HUES48 (cell line): ENCODE data around the gene EFL1.
A peak's percentile ranks its signal among the peaks of the same experiment; 100 is the strongest.
"Not testable (repeated sequence)": the region's sequence is repeated elsewhere in the genome, so short reads cannot be mapped to it uniquely, and the experiment has no call there.

Experiments
- H3K27ac ChIP-seq: one replicate; pipeline ENCODE4 v1.7.0; 2013; ENCODE audit warnings: low read depth, low read length, inconsistent platforms
- H3K27me3 ChIP-seq: 2 replicates; pipeline ENCODE4 v1.6.1; 2013; ENCODE audit warnings: mild to moderate bottlenecking, low read length; ENCODE audit not compliant: control insufficient read depth, insufficient read depth
- H3K36me3 ChIP-seq: 2 replicates; pipeline ENCODE4 v1.6.1; 2013; ENCODE audit warnings: low read length; ENCODE audit not compliant: control insufficient read depth, insufficient read depth
- H3K4me1 ChIP-seq: 2 replicates; pipeline ENCODE4 v1.6.1; 2013; ENCODE audit warnings: mild to moderate bottlenecking, low read length; ENCODE audit not compliant: control insufficient read depth, insufficient read depth
- H3K4me3 ChIP-seq: 2 replicates; pipeline ENCODE4 v1.5.1; 2013; ENCODE audit warnings: mild to moderate bottlenecking, low read depth, low read length
- H3K9ac ChIP-seq: 2 replicates; pipeline ENCODE4 v1.6.1; 2013; ENCODE audit warnings: mild to moderate bottlenecking, low read depth, low read length, moderate library complexity
- H3K9me3 ChIP-seq: 2 replicates; pipeline ENCODE4 v1.6.1; 2013; ENCODE audit warnings: low read length; ENCODE audit not compliant: control insufficient read depth, insufficient read depth

Gene EFL1

GRCh38 chr15:82275410-82275809 lies 12.9 kb upstream of the EFL1 start:
- peaks cover 17% of the 10 kb centered on the region for H3K9me3 ChIP-seq
- no peak overlapping the region for H3K9ac ChIP-seq
- H3K4me3 ChIP-seq = no peak overlapping the region
- H3K27me3 ChIP-seq = no peaks in the 10 kb centered on the region
- H3K36me3 ChIP-seq = no peaks in the 10 kb centered on the region
- no peak overlapping the region for H3K27ac ChIP-seq
- no peaks in the 10 kb centered on the region for H3K4me1 ChIP-seq

GRCh38 chr15:82272154-82272553 lies 9.6 kb upstream of the EFL1 start:
- H3K36me3 ChIP-seq = no peaks in the 10 kb centered on the region
- H3K27ac ChIP-seq = no peak overlapping the region
- peaks cover 17% of the 10 kb centered on the region for H3K9me3 ChIP-seq
- no peak overlapping the region for H3K4me3 ChIP-seq
- no peaks in the 10 kb centered on the region for H3K27me3 ChIP-seq
- H3K4me1 ChIP-seq = peaks cover 25% of the 10 kb centered on the region
- H3K9ac ChIP-seq = no peak overlapping the region

DNA sequence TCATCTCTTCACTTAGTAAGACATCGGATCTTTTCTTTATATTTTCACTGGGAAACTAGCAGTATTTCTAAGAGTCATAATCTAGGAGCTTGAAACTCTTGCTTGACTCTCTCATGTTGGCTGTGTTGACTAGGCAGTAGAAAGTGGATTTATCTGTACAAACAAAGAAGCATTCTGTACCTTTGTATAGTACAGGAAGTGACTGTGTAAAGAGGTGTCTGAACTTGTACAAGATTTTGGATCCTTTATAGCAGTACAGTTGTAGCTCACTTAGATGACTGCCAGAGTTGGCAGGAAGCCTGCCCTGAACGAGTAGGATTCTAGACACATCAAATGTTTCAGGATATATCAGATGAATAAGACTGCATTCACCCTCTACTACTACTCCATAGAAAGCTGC lies 5.9 kb upstream of the EFL1 start:
- H3K27me3 ChIP-seq, H3K36me3 ChIP-seq, H3K9me3 ChIP-seq, H3K4me3 ChIP-seq, H3K9ac ChIP-seq, H3K27ac ChIP-seq: not testable (repeated sequence)
- peaks cover 42% of the 10 kb centered on the region for H3K4me1 ChIP-seq

GRCh38 chr15:82267137-82267536 lies 4.6 kb upstream of the EFL1 start:
- Histone ChIP-seq H3K4me3 (peak overlapping the region; percentile 30; the same call in 1 of the 2 replicates), H3K27ac (peak overlapping the region; percentile 66), H3K4me1 (peaks cover 45% of the 10 kb centered on the region)
- not testable (repeated sequence) for H3K36me3 ChIP-seq, H3K27me3 ChIP-seq, H3K9me3 ChIP-seq, H3K9ac ChIP-seq

GRCh38 chr15:82263350-82263749 lies 816 bp upstream of the EFL1 start:
- peak overlapping the region; percentile 83 for H3K4me3 ChIP-seq
- no peaks in the 10 kb centered on the region for H3K9me3 ChIP-seq
- H3K27ac ChIP-seq = peak overlapping the region; percentile 83
- H3K4me1 ChIP-seq = peaks cover 35% of the 10 kb centered on the region
- peaks cover 22% of the 10 kb centered on the region for H3K36me3 ChIP-seq
- H3K9ac ChIP-seq = no peak overlapping the region
- H3K27me3 ChIP-seq = no peaks in the 10 kb centered on the region

DNA sequence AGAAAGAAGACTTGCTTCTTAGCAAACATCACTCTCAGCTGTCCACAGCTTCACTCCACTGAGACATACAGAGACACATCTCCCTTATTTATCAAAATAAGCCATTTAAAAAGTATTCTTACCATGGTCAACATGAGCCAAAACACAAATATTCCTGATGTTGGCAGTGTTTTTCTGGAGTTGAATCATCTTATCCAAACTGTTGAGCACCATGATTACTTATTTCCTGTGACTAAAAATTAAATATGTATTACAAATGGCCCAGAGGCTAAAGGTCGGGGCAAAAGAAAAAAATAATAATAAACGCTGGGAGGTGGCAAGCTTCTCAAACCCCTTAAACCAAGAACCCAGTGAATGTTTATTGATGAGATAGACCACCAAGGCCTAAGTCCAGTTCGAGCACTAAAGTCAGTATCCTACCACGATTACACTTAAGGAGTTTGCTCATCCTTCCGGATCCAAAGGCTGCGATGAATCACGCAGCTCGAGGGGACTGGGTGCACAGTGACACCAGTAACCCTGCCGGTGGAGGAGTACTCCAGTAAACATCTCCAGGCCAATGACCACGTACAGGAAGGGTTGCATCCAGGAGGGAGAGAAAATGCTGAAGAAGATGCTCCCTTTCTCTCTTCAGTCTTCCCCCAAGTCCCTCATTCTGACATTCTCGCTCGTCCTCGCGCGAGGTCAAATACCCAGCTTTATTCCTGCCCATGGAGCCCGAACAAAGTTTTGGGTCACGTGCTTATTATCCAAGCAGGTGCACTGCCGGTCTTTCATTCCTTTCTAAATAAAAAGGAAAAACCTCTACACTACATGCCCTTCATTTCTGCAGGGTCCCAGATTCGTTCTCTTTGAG lies 740 bp downstream of the EFL1 start:
- peak overlapping the region; percentile 83 for H3K4me3 ChIP-seq
- peak overlapping the region; percentile 33; the same call in 1 of the 2 replicates for H3K9ac ChIP-seq
- peaks cover 38% of the 10 kb centered on the region for H3K36me3 ChIP-seq
- not testable (repeated sequence) for H3K9me3 ChIP-seq, H3K27me3 ChIP-seq
- peaks cover 21% of the 10 kb centered on the region for H3K4me1 ChIP-seq
- H3K27ac ChIP-seq = peak overlapping the region; percentile 83

- H3K36me3 ChIP-seq = peaks cover 20% of the 10 kb centered on the region
- H3K4me1 ChIP-seq, H3K27ac ChIP-seq, H3K9ac ChIP-seq, H3K27me3 ChIP-seq, H3K9me3 ChIP-seq, H3K4me3 ChIP-seq: not testable (repeated sequence)
Measured at GRCh38 chr15:82248261-82248660, 14.3 kb downstream of the EFL1 start.

- H3K9me3 ChIP-seq, H3K4me3 ChIP-seq, H3K9ac ChIP-seq, H3K27me3 ChIP-seq, H3K4me1 ChIP-seq, H3K27ac ChIP-seq: not testable (repeated sequence)
- peaks cover 12% of the 10 kb centered on the region; the same call in 1 of the 2 replicates for H3K36me3 ChIP-seq
Measured at GRCh38 chr15:82245956-82246355, 16.6 kb downstream of the EFL1 start.

GRCh38 chr15:82243644-82244043 lies 18.9 kb downstream of the EFL1 start:
- H3K4me3 ChIP-seq, H3K9ac ChIP-seq, H3K27ac ChIP-seq, H3K9me3 ChIP-seq, H3K27me3 ChIP-seq, H3K4me1 ChIP-seq: not testable (repeated sequence)
- peaks cover 29% of the 10 kb centered on the region for H3K36me3 ChIP-seq

GRCh38 chr15:82241836-82242499 lies 20.6 kb downstream of the EFL1 start:
- H3K4me3 ChIP-seq, H3K27ac ChIP-seq, H3K9ac ChIP-seq, H3K27me3 ChIP-seq, H3K9me3 ChIP-seq, H3K4me1 ChIP-seq: not testable (repeated sequence)
- H3K36me3 ChIP-seq = peaks cover 44% of the 10 kb centered on the region

- Histone ChIP-seq H3K9me3 (no peaks in the 10 kb centered on the region), H3K9ac (no peak overlapping the region), H3K27ac (no peak overlapping the region), H3K4me1 (no peaks in the 10 kb centered on the region), H3K27me3 (no peaks in the 10 kb centered on the region), H3K36me3 (peaks cover 43% of the 10 kb centered on the region), H3K4me3 (no peak overlapping the region)
Measured at GRCh38 chr15:82239685-82240391, 22.7 kb downstream of the EFL1 start.
